ENCODE data around the gene RASGRF2. TPM values are rescaled to one million over a fixed set of nuclear protein-coding genes. Genes with fewer than 3 reads are reported as not detected.
"Not testable (repeated sequence)": the region's sequence is repeated elsewhere in the genome, so short reads cannot be mapped to it uniquely, and the experiment has no call there.

Gene RASGRF2
- total RNA-seq, 1 experiment from 2014 or later = 1.1 TPM

GRCh38 chr5:80985600-80986228 lies 25.6 kb downstream of the RASGRF2 start:
- DNase-seq (ENCODE audit: low read depth) = no peak

- no peak for DNase-seq (ENCODE audit: low read depth)
Measured at GRCh38 chr5:80986382-80986781, 26.2 kb downstream of the RASGRF2 start.

DNA sequence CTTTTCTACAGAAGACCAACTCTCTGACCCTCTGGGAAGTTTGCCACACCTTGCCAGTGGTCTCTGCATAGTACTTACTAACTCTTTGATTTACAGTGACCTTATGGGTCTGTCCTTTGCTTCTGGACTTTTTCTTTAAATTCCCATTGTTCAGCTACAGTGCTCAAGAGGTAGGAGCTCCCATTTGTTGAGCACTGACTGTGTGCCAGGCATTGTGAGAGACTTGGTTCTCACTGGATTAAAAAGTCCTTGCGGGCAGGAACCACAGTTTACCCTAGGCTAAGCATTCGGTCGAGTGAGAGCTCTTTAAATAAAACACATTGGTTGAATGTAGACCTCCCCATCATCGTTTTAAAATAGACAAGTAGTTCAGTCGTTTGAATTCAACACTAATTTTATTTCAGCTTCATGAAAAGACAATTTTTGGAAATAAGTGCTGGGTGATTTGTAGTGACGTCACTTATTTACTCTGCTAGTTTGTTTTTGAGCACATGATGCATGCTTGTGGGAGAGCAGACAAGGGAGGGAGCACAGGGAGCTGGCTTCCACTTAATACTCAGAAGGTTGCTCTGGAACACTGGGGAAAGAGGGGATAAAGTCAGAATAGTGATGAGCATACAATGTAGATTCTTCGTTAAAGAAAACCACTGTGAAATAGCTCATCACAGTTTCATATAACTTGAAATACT lies 27.1 kb downstream of the RASGRF2 start:
- no peak for DNase-seq (ENCODE audit: low read depth)

DNA sequence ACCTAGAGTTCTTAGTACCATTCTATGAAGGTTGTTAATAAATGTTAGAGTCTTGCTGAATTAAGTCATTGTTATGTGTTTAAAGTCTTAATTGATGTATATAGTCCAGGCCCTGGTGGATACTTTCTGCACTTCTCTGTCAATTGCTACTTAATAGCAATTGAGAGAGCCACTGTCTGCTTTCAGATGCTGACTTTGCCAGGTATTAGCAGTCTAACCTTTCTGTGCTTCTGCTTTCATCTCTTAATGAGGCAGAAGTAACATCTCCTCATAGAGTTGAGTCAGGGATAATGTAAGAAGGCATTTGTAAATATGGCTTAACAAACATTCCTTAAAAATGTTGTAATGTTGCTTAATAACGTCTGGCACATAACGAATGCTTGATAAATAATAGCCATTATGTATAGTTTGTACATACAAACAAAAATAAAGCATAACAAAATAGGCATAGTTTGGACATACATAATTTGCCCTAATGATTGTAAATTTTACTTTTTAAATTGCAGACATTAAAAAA lies 28.3 kb downstream of the RASGRF2 start:
- no peak for DNase-seq (ENCODE audit: low read depth)

GRCh38 chr5:80989883-80990282 lies 29.7 kb downstream of the RASGRF2 start:
- no peak for DNase-seq (ENCODE audit: low read depth)

- no peak for DNase-seq (ENCODE audit: low read depth)
Measured at GRCh38 chr5:80990527-80990926, 30.4 kb downstream of the RASGRF2 start.

DNA sequence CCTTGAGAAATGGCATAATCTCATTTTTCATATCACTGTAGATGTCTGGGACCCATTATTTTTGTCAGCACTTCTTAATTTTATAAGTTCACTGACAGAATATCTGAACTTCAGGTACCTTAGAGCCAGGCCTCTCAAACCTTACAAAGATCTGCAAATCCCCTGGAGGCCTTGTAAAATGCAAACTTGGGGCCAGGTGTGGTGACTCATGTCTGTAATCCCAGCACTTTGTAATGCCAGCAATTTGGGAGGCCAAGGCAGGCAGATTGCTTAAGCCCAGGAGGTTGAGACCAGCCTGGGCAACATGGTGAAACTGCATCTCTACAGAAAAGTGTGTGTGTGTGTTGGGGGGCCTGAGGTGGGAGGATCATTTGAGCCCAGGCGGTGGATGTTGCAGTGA lies 30.8 kb downstream of the RASGRF2 start:
- peak; percentile 37 for DNase-seq (ENCODE audit: low read depth)

DNA sequence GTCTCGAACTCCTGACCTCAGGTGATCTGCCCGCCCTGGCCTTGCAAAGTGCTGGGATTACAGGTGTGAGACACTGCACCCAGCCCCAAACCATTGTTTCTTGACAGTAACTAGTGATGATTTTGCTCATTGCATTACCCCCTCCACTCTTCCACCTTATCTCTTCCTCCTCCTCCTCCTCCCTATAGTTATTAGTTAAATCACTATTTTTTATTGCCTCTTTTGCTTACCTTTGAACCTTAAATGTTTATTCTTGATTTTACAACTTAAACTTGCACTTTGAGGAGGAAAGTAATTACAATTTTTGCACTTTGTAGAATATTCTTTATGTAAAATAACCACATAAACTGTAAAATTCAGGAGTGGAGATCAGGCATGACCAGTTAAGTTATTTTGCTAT lies 35.7 kb downstream of the RASGRF2 start:
- DNase-seq (ENCODE audit: low read depth) = no peak

DNA sequence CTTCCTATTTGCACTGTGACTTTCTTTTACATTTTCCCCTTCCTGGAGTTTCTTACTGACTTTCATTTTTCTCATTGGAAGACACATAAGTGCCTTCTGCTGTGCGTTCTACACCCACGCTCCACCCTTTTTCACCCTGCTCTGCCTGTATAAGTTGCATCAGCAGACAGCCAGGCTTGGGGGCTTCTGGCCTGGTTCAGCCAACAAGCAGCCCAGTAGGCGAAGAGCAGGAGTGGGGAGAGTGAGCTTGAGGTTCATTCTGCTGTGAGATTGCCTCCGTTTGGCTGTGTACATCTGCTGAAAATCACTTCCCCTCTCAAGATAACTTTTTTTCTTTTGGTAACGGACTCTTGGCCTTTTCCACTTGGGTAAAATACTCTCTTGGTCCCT lies 38.4 kb downstream of the RASGRF2 start:
- no peak for DNase-seq (ENCODE audit: low read depth)

DNA sequence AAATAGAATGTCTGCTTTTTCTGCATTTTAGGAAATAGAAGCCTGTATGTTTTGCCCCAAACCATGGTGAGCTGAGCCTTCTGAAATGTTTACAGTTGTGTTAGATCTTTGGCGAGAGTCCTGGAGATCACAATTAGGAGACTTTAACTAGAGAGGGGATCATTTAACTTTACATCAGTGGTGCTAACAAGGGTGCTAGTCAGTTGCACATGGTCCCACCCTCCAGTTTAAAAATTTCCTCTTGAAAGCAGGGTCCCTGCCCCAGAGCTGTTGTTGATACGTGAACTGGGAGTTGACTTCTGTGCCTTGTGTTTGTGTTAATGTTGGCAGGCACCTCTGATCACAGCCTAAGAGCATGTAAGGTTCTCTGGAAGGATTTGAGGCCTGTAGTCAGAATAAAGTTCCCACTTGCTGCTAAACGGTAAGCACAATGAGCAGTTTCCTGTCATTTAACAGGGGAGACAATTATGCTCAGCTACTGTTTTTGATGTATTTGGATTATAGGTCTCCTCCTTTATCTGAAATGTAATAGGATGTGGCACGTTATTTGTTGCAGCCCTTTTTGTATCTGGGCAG lies 43.7 kb downstream of the RASGRF2 start:
- no peak for DNase-seq (ENCODE audit: low read depth)

GRCh38 chr5:81005708-81006107 lies 45.5 kb downstream of the RASGRF2 start:
- no peak for DNase-seq (ENCODE audit: low read depth)

DNA sequence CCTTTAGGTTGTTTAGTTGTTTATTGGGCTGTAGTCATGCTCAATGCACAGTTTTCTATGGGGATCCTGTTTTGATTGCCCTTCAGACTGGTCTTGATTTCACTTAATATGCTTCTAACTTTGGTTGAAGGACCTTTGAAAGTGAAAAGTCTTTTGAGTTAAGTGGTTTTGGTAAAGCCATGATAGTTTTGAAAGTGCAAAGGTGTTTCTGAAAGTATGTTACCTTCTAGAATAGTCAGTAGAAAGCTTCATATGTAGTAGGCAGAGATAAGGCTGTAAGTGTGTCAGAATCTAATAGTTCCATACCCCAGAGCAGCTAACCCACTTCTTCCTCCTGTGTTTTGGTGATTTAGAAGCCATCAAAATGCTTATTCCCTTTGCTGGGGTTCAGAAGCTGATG lies 46.1 kb downstream of the RASGRF2 start:
- DNase-seq (ENCODE audit: low read depth) = no peak

DNA sequence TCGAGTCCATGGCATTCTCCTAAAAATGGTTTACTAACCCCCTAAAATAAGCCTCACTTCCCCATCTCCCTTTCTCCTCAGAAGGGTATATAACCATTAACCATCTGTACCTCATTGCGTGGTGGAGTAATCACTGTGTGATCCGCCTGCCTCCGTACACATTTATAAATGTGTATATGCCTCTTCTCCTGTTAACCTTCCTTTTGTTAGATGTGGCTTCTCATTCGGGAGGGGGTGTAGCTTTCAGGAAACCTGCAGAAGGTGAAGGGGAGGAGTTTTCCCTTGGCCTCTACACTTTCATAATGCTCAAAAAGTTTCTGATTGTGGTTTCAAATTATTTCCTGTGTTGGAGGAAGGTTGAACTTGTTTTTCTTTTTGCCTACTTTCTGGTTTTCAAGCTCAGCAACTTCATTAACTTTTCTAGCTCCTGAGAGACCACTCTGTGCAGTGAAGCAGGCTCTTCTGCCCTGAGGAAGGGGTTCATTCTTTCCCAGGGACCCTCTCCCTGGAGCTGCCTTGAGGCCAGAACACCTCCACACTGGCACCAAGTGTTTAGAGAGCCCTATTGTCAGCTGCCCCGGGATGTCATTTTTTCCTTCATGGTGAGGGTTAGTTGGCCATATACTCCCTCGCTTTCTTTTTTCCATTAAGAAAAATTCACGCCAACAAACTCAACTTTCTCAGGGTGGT lies 46.9 kb downstream of the RASGRF2 start:
- no peak for DNase-seq (ENCODE audit: low read depth)

- no peak for DNase-seq (ENCODE audit: low read depth)
Measured at GRCh38 chr5:81007637-81008027, 47.5 kb downstream of the RASGRF2 start.

GRCh38 chr5:81010336-81011169 lies 50.4 kb downstream of the RASGRF2 start:
- no peak for DNase-seq (ENCODE audit: low read depth)

DNA sequence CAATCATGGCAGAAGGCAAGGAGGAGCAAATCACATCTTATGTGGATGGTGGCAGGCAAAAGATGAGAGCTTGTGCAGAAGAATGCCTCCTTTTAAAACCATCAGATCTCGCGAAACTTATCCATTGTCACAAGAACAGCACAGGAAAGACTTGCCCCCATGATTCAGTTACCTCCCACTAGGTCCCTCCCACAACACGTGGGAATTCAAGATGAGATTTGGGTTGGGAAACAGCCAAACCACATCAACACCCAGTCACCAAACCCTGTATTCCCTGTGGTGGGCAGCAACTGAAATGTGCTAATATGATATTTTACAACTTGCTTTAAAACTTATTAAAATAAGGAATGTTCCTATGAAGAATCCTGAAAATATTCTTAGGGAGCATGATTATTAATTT lies 54.2 kb downstream of the RASGRF2 start:
- peak; percentile 50 for DNase-seq (ENCODE audit: low read depth)

GRCh38 chr5:81016116-81016515 lies 56.0 kb downstream of the RASGRF2 start:
- DNase-seq (ENCODE audit: low read depth) = no peak

DNA sequence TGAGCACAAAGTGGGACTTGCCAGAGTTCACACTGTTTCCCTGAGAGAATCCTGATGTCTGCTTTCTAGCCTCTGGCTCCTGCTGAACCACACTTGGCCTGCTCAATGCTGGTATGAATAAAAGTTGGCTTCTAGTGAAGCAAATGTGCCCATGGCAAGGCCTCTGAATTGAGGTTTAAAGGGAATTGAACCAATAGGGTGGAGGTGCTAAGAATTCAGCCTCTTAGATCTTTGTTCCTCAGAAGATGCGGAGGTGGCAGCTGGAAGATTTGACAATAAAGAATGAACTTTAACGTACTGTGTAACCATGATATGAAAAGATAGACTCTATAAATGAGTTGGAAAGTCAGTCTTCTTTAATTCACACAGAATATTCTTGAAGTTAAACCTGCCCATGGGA lies 57.2 kb downstream of the RASGRF2 start:
- DNase-seq (ENCODE audit: low read depth) = no peak

- DNase-seq (ENCODE audit: low read depth) = not testable (repeated sequence)
Measured at GRCh38 chr5:81018608-81019007, 58.4 kb downstream of the RASGRF2 start.

GRCh38 chr5:81019748-81020147 lies 59.6 kb downstream of the RASGRF2 start:
- no peak for DNase-seq (ENCODE audit: low read depth)

DNA sequence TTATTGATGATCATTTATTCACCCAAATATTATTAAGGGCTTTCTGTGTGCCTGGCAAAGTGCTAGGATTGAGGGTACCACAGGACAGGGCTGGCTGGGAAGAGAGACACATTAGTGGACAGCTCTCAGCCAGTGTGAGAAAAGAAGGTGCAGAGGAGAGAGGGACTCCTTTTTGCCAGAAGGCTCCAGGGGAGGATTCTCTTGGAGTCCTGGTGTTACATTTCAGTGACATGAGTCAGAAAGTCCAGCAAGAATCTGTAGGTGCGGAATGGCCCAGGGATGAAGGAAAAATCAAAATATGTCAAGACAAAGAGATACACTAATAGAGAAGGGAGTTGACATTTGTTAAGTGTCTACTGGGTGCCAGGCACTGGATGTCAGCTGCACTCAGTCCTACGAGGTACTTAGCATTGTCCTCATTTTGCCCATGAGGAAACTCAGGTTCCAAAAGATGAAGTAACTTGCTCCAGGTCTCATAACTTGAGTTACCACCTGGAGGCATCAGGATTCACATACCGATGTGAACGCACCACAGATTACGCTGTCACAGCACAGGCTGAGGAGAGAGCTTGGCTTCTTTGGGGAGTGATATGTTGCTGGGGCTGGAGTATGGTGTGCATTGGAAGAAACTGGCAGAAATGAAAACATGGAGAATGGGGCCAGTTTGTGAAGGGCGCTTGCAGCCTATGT lies 60.5 kb downstream of the RASGRF2 start:
- peak; percentile 47 for DNase-seq (ENCODE audit: low read depth)

All from Daoy (cell line).